Measurements from ENCODE around the gene PRRC2C. TPM values are rescaled to one million over a fixed set of nuclear protein-coding genes. Genes with fewer than 3 reads are reported as not detected.

Gene PRRC2C
- total and polyA plus RNA-seq, 2 donors (not counting 1 experiment from before 2014, with no cell fraction given) = 48.5 to 50.4 TPM

- DNase-seq (ENCODE audit: low read depth in 2 of 2) = no peak
- TF ChIP-seq CTCF (conservative IDR thresholded peaks at IDR 0.05 in 1 of 2, IDR thresholded peaks at IDR 0.05 in 1 of 2; ENCODE audit: low read depth in 1 of 2, low read length in 2 of 2) = no peak
- TF ChIP-seq EZH2 (IDR thresholded peaks at IDR 0.05; ENCODE audit: low read length, missing control alignments) = no peak
- H3K9me3 ChIP-seq (ENCODE audit: control insufficient read depth, insufficient read depth, low read depth, low read length) = no peaks in the 10 kb centered on the region
- H3K4me2 ChIP-seq (ENCODE audit: extremely low read depth, insufficient read depth, low read length) = no peak overlapping the region
- H3K79me2 ChIP-seq (ENCODE audit: control insufficient read depth, insufficient read depth, low read length) = no peaks in the 10 kb centered on the region
- no peak overlapping the region for H3K4me3 ChIP-seq (replicated peaks in 1 of 4; ENCODE audit: control extremely low read depth in 1 of 4, insufficient read depth in 1 of 4, low read depth in 3 of 4, low read length in 4 of 4)
- no peaks in the 10 kb centered on the region for H3K36me3 ChIP-seq (ENCODE audit: control insufficient read depth, insufficient read depth, low read length)
- no peaks in the 10 kb centered on the region for H3K4me1 ChIP-seq (ENCODE audit: control insufficient read depth, extremely low read depth, insufficient read depth, low read length)
- no peak overlapping the region for H3K9ac ChIP-seq (ENCODE audit: insufficient read depth, low read length)
- H3K27ac ChIP-seq (ENCODE audit: insufficient read depth, low read length) = no peak overlapping the region
- no peak overlapping the region for H2AFZ ChIP-seq (ENCODE audit: low read length)
- no peaks in the 10 kb centered on the region for H4K20me1 ChIP-seq (ENCODE audit: control insufficient read depth, extremely low read depth, insufficient read depth, low read length)
- no peaks in the 10 kb centered on the region for H3K27me3 ChIP-seq (ENCODE audit: control insufficient read depth, insufficient read depth, low read length)
Observed at GRCh38 chr1:171460018-171460620, 25.2 kb upstream of the PRRC2C start.

DNA sequence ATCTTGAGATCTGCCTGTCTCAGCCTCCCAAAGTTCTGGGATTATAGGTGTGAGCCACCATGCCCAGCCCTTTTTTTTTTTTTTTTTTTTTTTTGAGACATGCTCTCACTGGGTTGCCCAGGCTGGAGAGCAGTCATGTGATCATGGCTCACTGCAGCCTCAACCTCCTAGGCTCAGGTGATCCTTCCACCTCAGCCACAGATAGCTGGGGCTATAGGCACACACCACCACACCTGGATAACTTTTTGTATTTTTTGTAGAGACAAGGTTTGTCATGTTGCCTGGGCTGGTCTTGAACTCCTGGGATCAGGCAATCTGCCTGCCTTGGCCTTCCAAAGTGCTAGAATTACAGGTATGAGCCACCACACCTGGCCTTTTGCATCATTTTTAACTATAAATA is 17.7 kb upstream of the PRRC2C start:
- peaks cover 2% of the 10 kb centered on the region for H3K4me1 ChIP-seq (ENCODE audit: control insufficient read depth, extremely low read depth, insufficient read depth, low read length)
- H3K27me3 ChIP-seq (ENCODE audit: control insufficient read depth, insufficient read depth, low read length) = no peaks in the 10 kb centered on the region
- no peaks in the 10 kb centered on the region for H3K9me3 ChIP-seq (ENCODE audit: control insufficient read depth, insufficient read depth, low read depth, low read length)
- no peak overlapping the region for H3K9ac ChIP-seq (ENCODE audit: insufficient read depth, low read length)
- TF ChIP-seq CTCF (conservative IDR thresholded peaks at IDR 0.05 in 1 of 2, IDR thresholded peaks at IDR 0.05 in 1 of 2; ENCODE audit: low read depth in 1 of 2, low read length in 2 of 2) = no peak
- peak overlapping the region; percentile 28 for H3K27ac ChIP-seq (ENCODE audit: insufficient read depth, low read length)
- no peak overlapping the region for H2AFZ ChIP-seq (ENCODE audit: low read length)
- no peaks in the 10 kb centered on the region for H3K79me2 ChIP-seq (ENCODE audit: control insufficient read depth, insufficient read depth, low read length)
- DNase-seq (ENCODE audit: low read depth in 2 of 2) = no peak
- no peak overlapping the region for H3K4me3 ChIP-seq (replicated peaks in 1 of 4; ENCODE audit: control extremely low read depth in 1 of 4, insufficient read depth in 1 of 4, low read depth in 3 of 4, low read length in 4 of 4)
- no peaks in the 10 kb centered on the region for H4K20me1 ChIP-seq (ENCODE audit: control insufficient read depth, extremely low read depth, insufficient read depth, low read length)
- H3K4me2 ChIP-seq (ENCODE audit: extremely low read depth, insufficient read depth, low read length) = no peak overlapping the region
- no peaks in the 10 kb centered on the region for H3K36me3 ChIP-seq (ENCODE audit: control insufficient read depth, insufficient read depth, low read length)

DNA sequence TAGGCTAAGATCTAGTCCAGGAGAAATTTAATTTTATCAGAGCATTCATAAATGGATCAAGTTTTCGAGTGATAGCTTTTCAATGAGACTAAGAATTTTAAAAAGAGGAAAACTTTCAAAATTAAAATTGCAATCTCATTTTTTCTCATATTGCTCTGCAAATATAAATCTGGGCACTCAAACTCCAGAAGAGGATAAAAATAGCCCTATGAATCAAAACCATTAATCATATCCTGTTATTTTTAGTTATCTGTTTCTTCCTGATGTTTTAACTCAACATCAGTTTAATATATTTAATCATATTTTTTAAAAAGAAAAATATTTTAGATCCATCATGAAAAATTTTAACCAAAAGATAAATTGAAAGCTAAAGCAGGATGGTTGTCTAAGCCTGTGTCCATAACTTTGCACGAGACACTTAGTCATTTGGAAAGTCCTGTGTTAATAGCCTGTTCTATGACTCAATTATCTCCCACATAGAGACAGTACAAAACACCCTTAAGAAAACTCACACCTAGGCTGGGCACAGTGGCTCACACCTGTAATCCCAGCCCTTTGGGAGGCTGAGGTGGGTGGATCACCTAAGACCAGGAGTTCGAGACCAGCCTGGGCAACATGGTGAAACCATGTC is 17.1 kb upstream of the PRRC2C start:
- H3K4me3 ChIP-seq (replicated peaks in 1 of 4; ENCODE audit: control extremely low read depth in 1 of 4, insufficient read depth in 1 of 4, low read depth in 3 of 4, low read length in 4 of 4) = no peak overlapping the region
- H3K4me1 ChIP-seq (ENCODE audit: control insufficient read depth, extremely low read depth, insufficient read depth, low read length) = peaks cover 2% of the 10 kb centered on the region
- no peak overlapping the region for H3K9ac ChIP-seq (ENCODE audit: insufficient read depth, low read length)
- H3K36me3 ChIP-seq (ENCODE audit: control insufficient read depth, insufficient read depth, low read length) = no peaks in the 10 kb centered on the region
- no peak overlapping the region for H2AFZ ChIP-seq (ENCODE audit: low read length)
- H3K27me3 ChIP-seq (ENCODE audit: control insufficient read depth, insufficient read depth, low read length) = no peaks in the 10 kb centered on the region
- H3K79me2 ChIP-seq (ENCODE audit: control insufficient read depth, insufficient read depth, low read length) = no peaks in the 10 kb centered on the region
- TF ChIP-seq EZH2 (IDR thresholded peaks at IDR 0.05; ENCODE audit: low read length, missing control alignments) (no peak), CTCF (conservative IDR thresholded peaks at IDR 0.05 in 1 of 2, IDR thresholded peaks at IDR 0.05 in 1 of 2; ENCODE audit: low read depth in 1 of 2, low read length in 2 of 2) (no peak)
- no peaks in the 10 kb centered on the region for H4K20me1 ChIP-seq (ENCODE audit: control insufficient read depth, extremely low read depth, insufficient read depth, low read length)
- H3K27ac ChIP-seq (ENCODE audit: insufficient read depth, low read length) = no peak overlapping the region
- DNase-seq (ENCODE audit: low read depth in 2 of 2) = peak; percentile 31 to 63
- H3K4me2 ChIP-seq (ENCODE audit: extremely low read depth, insufficient read depth, low read length) = no peak overlapping the region
- H3K9me3 ChIP-seq (ENCODE audit: control insufficient read depth, insufficient read depth, low read depth, low read length) = no peaks in the 10 kb centered on the region

Data from fibroblast of lung (primary cell).